PC-3 (cell line): ENCODE results near the gene IL17RB. TPM values are rescaled to one million over a fixed set of nuclear protein-coding genes. Genes with fewer than 3 reads are reported as not detected.

Source experiments
- ATAC-seq: fragments of 200-7000 bp; cut with Tn5 transposase; 2 replicates; pipeline ENCODE4 v1.9.1; 2020; ENCODE audit warnings: mild to moderate bottlenecking, moderate library complexity
- BruUV-seq: library from RNA; stranded (reverse); fragments of 400-500 nt; replicated peaks from 2 replicates; lab custom pipeline; 2021; lab: Mats Ljungman, UMichigan
- CTCF ChIA-PET: fragments of 300-600 bp; sonication (Branson Sonifier 250); formaldehyde crosslinking; loops from one replicate; lab custom pipeline; 2022; ENCODE audit warnings: antibody characterized with exemption; lab: Charles Lee
- POLR2A ChIA-PET: fragments of 300-600 bp; sonication (Branson Sonifier 250); formaldehyde crosslinking; loops from one replicate; lab custom pipeline; 2022; ENCODE audit warnings: antibody characterized with exemption; ENCODE audit not compliant: unreplicated experiment; lab: Charles Lee
- DNase-seq: peaks from one replicate; pipeline ENCODE4 v3.0.0-alpha.2; 2015
- H2AFZ ChIP-seq: fragments of 300-600 bp; sonication (generic); 2 replicates; pipeline ENCODE4 v1.6.0; 2016; ENCODE audit warnings: antibody characterized with exemption, low read length
- H3F3A ChIP-seq: fragments of 300-600 bp; sonication (generic); one replicate; pipeline ENCODE4 v1.6.0; 2017; ENCODE audit warnings: antibody characterized with exemption, low read length, control low read depth, mild to moderate bottlenecking; ENCODE audit not compliant: unreplicated experiment
- H3K27ac ChIP-seq: fragments of 300-600 bp; sonication (generic); 2 replicates; pipeline ENCODE4 v1.5.1; 2016; ENCODE audit warnings: mild to moderate bottlenecking, low read length
- H3K27me3 ChIP-seq: fragments of 300-600 bp; sonication (generic); 2 replicates; pipeline ENCODE4 v1.6.1; 2016; ENCODE audit warnings: low read length, mixed read lengths
- H3K36me3 ChIP-seq: fragments of 300-600 bp; sonication (generic); 2 replicates; pipeline ENCODE4 v1.6.1; 2016; ENCODE audit warnings: low read depth, mixed run types, low read length, mixed read lengths
- H3K4me1 ChIP-seq: fragments of 300-600 bp; sonication (generic); 2 replicates; pipeline ENCODE4 v1.5.1; 2016; ENCODE audit warnings: low read length; ENCODE audit not compliant: insufficient read depth
- H3K4me2 ChIP-seq: fragments of 300-600 bp; sonication (generic); 2 replicates; pipeline ENCODE4 v1.6.0; 2016; ENCODE audit warnings: low read length
- H3K4me3 ChIP-seq: fragments of 300-600 bp; sonication (generic); 2 replicates; pipeline ENCODE4 v1.5.1; 2016; ENCODE audit warnings: mild to moderate bottlenecking, low read length, mixed read lengths
- H3K79me2 ChIP-seq: fragments of 300-600 bp; sonication (generic); 2 replicates; pipeline ENCODE4 v1.6.1; 2017; ENCODE audit warnings: low read length, mixed read lengths
- H3K9ac ChIP-seq: fragments of 300-600 bp; sonication (generic); 2 replicates; pipeline ENCODE4 v1.6.0; 2016; ENCODE audit warnings: mild to moderate bottlenecking, low read length
- H3K9me2 ChIP-seq: fragments of 300-600 bp; sonication (generic); replicated peaks from 2 replicates; pipeline ENCODE4 v1.6.1; 2016; ENCODE audit warnings: mixed run types, low read length, mixed read lengths
- H3K9me3 ChIP-seq: fragments of 300-600 bp; sonication (generic); 2 replicates; pipeline ENCODE4 v1.6.1; 2016; ENCODE audit warnings: low read length, mixed read lengths
- H4K20me1 ChIP-seq: fragments of 300-600 bp; sonication (generic); 2 replicates; pipeline ENCODE4 v1.6.1; 2016; ENCODE audit warnings: low read length, mixed read lengths
- EZH2 ChIP-seq: fragments of 300-600 bp; sonication (generic); IDR thresholded peaks from one replicate; pipeline ENCODE4 v1.6.1; 2017; ENCODE audit warnings: antibody characterized with exemption, mild to moderate bottlenecking, low read length; ENCODE audit not compliant: unreplicated experiment
- EZH2phosphoT487 ChIP-seq: fragments of 300-600 bp; sonication (generic); IDR thresholded peaks from 2 replicates; pipeline ENCODE4 v1.6.1; 2018; ENCODE audit warnings: mild to moderate bottlenecking, antibody characterized with exemption, low read length, borderline replicate concordance
- intact Hi-C: fragments of 100-400 bp; cut with micrococcal nuclease; formaldehyde crosslinking; loops from 2 replicates; pipeline ENCODE4 v1.9.0; 2023
- total RNA-seq: library from RNA; depleted of rRNA; stranded (reverse); fragments of >200 nt; gene quantifications from 2 replicates; pipeline ENCODE4 v1.2.3, GENCODE V29; 2014
- TF ChIP-seq, protein P1 (sequence below): fragments of 300-600 bp; sonication (generic); conservative IDR thresholded peaks from 2 replicates; pipeline ENCODE4 v1.5.1; 2017; ENCODE audit warnings: antibody characterized with exemption, low read depth, mild to moderate bottlenecking, low read length

The IL17RB gene
- total RNA-seq, 1 experiment from 2014 or later = 2.3 TPM

DNA sequence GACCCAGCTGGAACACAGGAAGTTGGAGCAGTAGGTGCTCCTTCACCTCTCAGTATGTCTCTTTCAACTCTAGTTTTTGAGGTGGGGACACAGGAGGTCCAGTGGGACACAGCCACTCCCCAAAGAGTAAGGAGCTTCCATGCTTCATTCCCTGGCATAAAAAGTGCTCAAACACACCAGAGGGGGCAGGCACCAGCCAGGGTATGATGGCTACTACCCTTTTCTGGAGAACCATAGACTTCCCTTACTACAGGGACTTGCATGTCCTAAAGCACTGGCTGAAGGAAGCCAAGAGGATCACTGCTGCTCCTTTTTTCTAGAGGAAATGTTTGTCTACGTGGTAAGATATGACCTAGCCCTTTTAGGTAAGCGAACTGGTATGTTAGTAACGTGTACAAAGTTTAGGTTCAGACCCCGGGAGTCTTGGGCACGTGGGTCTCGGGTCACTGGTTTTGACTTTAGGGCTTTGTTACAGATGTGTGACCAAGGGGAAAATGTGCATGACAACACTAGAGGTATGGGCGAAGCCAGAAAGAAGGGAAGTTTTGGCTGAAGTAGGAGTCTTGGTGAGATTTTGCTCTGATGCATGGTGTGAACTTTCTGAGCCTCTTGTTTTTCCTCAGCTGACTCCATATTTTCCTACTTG lies 11.9 kb downstream of the IL17RB start:
- no peak for ATAC-seq
- H3F3A ChIP-seq = no peaks in the 10 kb centered on the region

GRCh38 chr3:53859178-53859577 lies 12.8 kb downstream of the IL17RB start:
- Histone ChIP-seq H2AFZ (no peak overlapping the region), H3K9me3 (no peaks in the 10 kb centered on the region), H3K4me1 (no peaks in the 10 kb centered on the region), H3K27ac (no peak overlapping the region), H3K36me3 (0 out of 2 replicates have a peak, but pooled peaks cover 3% of the 10 kb centered on the region), H3K4me2 (no peak overlapping the region), H3K79me2 (no peaks in the 10 kb centered on the region), H3K27me3 (no peaks in the 10 kb centered on the region), H3K9ac (no peak overlapping the region), H4K20me1 (no peaks in the 10 kb centered on the region), H3K9me2 (no peaks in the 10 kb centered on the region), H3K4me3 (no peak overlapping the region), H3F3A (no peaks in the 10 kb centered on the region)
- ChIA-PET POLR2A (no interaction called here), CTCF (no interaction called here)
- BruUV-seq = no TSS peak
- intact Hi-C loops = no loop called here
- TF ChIP-seq EZH2 (no peak), EZH2phosphoT487 (no peak)
- TF ChIP-seq, protein P1, sequence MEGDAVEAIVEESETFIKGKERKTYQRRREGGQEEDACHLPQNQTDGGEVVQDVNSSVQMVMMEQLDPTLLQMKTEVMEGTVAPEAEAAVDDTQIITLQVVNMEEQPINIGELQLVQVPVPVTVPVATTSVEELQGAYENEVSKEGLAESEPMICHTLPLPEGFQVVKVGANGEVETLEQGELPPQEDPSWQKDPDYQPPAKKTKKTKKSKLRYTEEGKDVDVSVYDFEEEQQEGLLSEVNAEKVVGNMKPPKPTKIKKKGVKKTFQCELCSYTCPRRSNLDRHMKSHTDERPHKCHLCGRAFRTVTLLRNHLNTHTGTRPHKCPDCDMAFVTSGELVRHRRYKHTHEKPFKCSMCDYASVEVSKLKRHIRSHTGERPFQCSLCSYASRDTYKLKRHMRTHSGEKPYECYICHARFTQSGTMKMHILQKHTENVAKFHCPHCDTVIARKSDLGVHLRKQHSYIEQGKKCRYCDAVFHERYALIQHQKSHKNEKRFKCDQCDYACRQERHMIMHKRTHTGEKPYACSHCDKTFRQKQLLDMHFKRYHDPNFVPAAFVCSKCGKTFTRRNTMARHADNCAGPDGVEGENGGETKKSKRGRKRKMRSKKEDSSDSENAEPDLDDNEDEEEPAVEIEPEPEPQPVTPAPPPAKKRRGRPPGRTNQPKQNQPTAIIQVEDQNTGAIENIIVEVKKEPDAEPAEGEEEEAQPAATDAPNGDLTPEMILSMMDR = no peak
- no peak for DNase-seq
- ATAC-seq = no peak

More for the DNA sequence above, 11.9 kb downstream of the IL17RB start:
- ChIA-PET POLR2A (interaction anchor here (0.7 kb wide), 1 partner anchor 1088 kb away, joined by 3 read pairs; no protein-coding TSS in a partner anchor), CTCF (no interaction called here)
- no peak for DNase-seq
- Histone ChIP-seq H3K27ac (no peak overlapping the region), H3K9me3 (no peaks in the 10 kb centered on the region), H3K27me3 (no peaks in the 10 kb centered on the region), H3K4me3 (no peak overlapping the region), H3K4me2 (no peak overlapping the region), H3K79me2 (no peaks in the 10 kb centered on the region), H3K4me1 (no peaks in the 10 kb centered on the region), H3K9me2 (no peaks in the 10 kb centered on the region), H2AFZ (no peak overlapping the region), H3K9ac (no peak overlapping the region), H4K20me1 (no peaks in the 10 kb centered on the region), H3K36me3 (0 out of 2 replicates have a peak, but pooled peaks cover 3% of the 10 kb centered on the region)
- intact Hi-C loops = no loop called here
- TF ChIP-seq EZH2 (no peak), EZH2phosphoT487 (no peak)
- TF ChIP-seq, protein P1 = no peak
- BruUV-seq = no TSS peak

GRCh38 chr3:53860196-53860595 lies 13.8 kb downstream of the IL17RB start:
- TF ChIP-seq, protein P1 = no peak
- TF ChIP-seq EZH2 = no peak
- TF ChIP-seq EZH2phosphoT487 = no peak
- ATAC-seq = no peak
- Histone ChIP-seq H3K36me3 (peaks cover 3% of the 10 kb centered on the region; the same call in 1 of the 2 replicates), H2AFZ (no peak overlapping the region), H3K79me2 (no peaks in the 10 kb centered on the region), H4K20me1 (no peaks in the 10 kb centered on the region), H3K9me2 (no peaks in the 10 kb centered on the region), H3K9ac (no peak overlapping the region), H3K4me2 (no peak overlapping the region), H3K27me3 (no peaks in the 10 kb centered on the region), H3K4me3 (no peak overlapping the region), H3K4me1 (no peaks in the 10 kb centered on the region), H3F3A (no peaks in the 10 kb centered on the region), H3K9me3 (no peaks in the 10 kb centered on the region), H3K27ac (no peak overlapping the region)
- intact Hi-C loops = no loop called here
- POLR2A ChIA-PET = no interaction called here
- no TSS peak for BruUV-seq
- no peak for DNase-seq
- CTCF ChIA-PET = no interaction called here
